HG03342 (cell line): ENCODE data around the gene ZBTB42.
"Not testable (repeated sequence)": the region's sequence is repeated elsewhere in the genome, so short reads cannot be mapped to it uniquely, and the experiment has no call there.

Experiments
- ATAC-seq: cut with Tn5 transposase; IDR thresholded peaks from one replicate; pipeline ENCODE4 v1.9.1; 2021; ENCODE audit warnings: mild to moderate bottlenecking, moderate library complexity; ENCODE audit not compliant: unreplicated experiment

ZBTB42 gene

DNA sequence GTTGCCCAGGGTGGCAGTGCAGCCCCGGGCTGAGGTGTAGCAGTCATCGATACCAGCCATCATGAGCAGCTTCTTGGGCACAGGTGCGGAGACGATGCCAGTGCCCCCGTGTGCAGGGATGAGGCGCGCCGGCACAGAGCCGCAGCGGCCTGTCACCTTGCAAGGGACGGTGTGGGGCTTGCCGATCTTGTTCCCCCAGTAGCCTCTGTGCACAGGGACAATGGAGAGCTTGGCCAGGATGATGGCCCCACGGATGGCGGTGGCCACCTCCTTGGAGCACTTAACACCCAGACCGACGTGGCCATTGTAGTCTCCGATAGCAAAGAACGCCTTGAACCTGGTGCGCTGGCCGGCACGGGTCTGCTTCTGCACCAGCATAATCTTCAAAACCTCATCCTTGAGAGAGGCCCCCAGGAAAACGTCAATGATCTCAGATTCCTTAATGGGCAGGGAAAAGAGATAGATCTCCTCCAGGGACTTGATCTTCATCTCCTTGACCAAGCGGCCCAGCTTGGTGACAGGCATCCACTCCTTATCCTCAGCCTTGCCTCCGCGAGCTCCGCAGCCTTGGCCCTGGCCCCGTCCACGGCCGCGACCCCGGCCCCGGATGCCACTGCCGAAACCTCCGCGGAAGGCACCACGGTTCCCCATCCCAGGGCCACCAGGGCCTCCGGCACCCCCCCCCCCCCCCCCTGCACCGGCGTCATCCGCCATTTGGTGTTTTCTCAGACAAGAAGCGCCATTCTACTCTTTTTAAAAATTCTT lies 35.5 kb downstream of the ZBTB42 start:
- ATAC-seq = not testable (repeated sequence)

DNA sequence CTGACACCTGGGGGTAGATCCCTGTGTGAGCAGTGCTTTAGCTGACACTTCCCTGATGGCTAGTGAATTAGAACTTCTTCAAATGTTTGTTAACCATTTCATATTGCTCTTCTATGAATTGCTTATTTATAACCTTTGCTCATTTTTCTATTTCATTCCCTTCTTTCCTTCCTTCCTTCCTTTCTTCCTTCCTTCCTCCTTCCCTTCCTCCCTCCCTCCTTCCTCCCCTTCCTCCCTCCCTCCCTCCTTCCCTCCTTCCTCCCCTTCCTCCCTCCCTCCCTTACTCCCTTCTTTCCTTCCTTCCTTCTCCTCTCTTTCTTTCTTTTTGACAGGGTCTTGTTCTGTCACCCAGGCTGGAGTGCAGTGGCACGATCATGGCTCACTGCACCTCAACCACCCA lies 40.8 kb downstream of the ZBTB42 start:
- ATAC-seq = no peak

DNA sequence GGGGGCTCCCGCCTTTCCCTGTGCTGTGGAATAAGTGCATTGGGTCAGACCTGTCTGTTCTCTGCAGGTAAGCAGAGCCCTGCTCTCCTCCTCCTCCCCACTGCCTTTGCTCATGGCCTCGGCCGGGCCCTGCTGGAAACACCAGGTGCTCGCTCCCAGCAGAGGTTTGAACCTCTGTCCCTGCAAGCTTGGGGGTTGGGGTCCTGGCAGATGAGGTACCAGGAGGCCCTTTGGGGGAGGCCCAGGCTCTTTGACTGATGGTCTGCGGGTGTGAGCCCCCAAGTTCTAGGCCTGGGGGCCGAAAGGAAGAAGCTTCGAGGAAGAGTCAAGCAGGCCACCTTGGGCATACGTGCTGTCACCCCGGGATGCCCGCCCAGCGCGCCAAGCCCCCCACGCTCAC lies 42.1 kb downstream of the ZBTB42 start:
- no peak for ATAC-seq

DNA sequence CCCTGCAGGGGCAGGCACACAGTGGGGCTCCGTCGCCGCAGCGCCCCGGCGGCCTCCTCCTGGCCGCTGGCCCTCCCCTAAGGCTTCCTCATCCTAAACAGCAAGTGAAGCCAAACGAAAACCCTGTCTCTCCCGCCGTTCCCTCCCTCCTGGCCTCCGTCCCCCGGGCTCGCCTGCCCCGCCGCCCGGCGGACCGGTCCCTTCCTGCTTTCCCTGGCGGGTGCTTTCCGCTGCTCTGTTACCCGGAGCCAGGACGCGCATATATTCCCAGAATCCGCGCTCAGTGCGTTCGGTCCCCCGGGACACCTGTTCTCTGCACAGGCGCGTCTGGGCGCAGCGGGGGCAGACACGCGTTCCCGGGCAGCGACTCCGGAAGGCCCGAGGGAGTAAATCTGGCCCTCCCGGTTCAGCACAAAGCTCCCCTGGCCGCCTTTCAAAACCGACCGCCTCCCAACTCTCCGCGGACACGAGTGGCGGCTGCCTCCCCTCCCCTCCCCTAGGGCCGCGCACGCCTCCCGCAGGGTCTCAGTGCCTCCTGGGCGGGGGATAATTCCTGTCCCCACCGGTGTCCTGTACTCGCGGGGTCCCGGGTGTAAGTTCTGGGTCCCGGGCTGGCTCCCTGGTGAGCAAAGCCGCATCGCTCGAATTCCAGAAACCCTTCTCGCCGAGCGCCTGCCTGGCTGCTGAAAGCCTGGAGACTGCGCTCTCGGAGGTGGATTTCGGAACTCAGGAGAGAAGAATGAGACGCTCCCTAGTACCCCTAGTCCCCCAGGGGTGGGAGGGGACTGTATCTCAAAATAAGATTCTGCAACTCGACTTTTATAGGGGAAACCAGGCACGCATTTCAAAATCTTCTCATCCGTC lies 42.8 kb downstream of the ZBTB42 start:
- ATAC-seq = no peak

DNA sequence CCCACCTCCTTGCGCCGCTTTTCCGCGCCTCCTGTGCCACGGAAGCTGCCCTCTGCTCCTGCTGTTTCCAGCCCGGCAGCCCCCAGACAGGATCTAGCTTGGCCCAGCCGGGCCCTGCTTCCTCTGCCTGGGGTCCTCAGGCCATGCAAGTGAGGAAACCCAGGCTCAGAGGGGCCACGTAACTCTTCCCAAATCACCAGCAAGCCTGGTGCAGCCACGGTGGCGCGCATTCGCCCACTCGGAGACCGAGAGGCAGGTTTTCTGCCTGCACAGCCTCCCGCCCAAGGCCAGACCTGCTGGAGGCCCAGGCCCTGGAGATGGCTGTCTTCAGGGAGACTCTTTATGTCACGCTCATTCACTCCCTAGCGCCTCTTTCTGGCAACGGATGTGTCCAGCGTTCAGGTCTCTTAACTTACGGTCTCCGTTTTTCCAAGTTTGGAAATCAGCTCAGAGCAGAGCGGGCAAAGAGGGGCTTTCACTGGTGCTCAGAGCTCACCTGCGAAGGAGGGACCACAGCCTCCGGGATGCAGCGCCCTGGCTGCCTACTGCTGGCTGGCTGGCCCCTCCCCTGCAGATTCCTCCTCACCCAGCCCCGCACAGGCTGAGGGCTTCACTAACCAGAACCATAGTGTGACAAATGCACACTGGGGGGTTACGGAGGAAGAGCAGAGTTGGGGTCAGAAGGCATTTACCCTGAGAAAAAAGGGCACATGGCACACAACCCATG lies 43.6 kb downstream of the ZBTB42 start:
- ATAC-seq = no peak

DNA sequence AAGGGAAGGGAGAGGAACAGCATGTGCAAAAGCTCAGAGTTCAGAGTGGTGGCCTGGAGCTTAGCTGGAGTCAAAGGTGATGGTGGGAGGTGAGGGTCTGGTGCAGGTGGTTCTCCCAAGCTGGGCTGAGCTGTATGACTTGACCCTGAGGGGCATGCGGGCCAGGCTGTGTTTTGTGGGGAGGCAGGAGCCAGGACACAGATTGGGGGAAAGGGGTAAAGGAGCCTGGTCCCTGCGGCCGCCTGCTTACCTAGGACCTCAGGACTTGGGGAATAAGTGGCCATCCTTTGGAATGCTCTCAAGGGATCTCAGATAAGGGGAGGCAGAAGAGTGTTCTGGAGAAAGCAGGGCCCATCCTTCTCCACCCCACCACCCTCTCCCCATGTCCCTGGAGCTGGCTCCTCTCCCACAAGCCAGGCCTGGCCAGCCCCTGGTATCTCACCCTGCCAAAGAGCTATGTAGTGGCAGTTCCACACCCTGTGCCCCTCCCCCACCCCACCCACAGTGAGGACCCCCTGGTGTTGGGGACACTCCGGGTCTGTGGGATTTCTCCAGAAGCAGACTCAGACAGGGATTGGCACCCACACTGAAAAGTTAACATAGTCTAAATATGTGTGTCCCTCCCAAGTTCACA lies 44.2 kb downstream of the ZBTB42 start:
- no peak for ATAC-seq

DNA sequence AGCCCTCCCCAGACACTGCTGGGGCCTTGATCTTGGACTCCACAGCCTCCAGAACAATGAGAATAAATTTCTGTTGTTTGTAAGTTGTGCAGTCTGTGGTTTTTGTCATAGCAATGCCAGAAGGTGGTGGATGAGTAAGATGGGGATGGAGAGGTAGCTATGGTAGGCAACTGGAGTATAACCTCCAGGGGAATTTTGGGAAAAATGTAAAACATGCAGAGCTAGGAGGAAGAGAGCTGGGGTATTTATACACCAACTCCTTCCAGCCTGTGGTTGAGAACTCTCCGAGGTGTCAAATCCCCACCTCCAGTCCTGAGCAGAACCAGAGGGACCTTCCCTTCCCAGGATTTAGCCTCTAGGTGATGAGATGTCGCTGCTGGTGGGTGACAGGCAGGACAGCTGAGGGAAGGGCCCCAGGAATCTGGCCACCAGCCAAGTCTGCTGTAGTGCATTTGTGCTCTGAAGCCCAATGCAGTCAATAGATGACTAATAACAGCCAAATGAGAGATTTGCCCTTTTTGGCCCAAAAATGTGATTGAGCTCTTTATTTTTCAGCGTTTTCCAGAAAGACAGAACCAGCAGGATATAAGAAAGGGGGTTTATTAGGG lies 45.0 kb downstream of the ZBTB42 start:
- no peak for ATAC-seq

DNA sequence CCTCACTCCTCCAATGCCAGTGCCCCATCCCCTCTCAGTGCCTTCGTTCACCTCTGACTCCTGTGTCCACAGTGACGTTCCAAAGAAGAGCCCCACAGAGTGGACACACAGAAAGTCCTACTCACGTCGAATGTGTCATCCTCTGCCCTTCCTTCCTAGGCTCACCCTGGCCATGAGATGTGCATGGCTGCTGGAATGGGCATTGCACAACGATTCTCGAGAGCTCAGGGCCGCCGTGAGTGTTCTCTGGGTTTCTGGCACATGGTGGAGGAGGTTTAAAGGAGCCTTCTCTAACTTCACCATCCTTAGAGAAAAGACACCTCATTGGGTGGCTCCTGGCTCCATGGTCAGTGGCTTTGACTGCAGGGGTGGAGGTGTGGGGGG lies 51.4 kb downstream of the ZBTB42 start:
- no peak for ATAC-seq
